Activated CD4-positive, CD25-positive, alpha-beta regulatory T cell treated with anti-CD3 and anti-CD28 coated beads, Interleukin-2, amount 50 U/mL, for 16 hours (primary cell): ENCODE measurements around the gene CEP72.

ENCODE experiments used
- DNase-seq: peaks from one replicate; pipeline ENCODE4 v3.0.0-alpha.2; 2020; ENCODE audit warnings: low read depth, low spot score

CEP72 gene

GRCh38 chr5:659496-660263, 47.5 kb downstream of the CEP72 start:
- DNase-seq = no peak

- no peak for DNase-seq
Observed at GRCh38 chr5:660491-661030, 48.4 kb downstream of the CEP72 start.

- no peak for DNase-seq
Observed at GRCh38 chr5:661891-662750, 50.0 kb downstream of the CEP72 start.

- DNase-seq = no peak
Observed at GRCh38 chr5:662751-663435, 50.8 kb downstream of the CEP72 start.

- no peak for DNase-seq
Observed at GRCh38 chr5:663436-664342, 51.5 kb downstream of the CEP72 start.

- no peak for DNase-seq
Observed at GRCh38 chr5:664343-664993, 52.3 kb downstream of the CEP72 start.

GRCh38 chr5:664994-665360, 52.8 kb downstream of the CEP72 start:
- no peak for DNase-seq

- no peak for DNase-seq
Observed at GRCh38 chr5:665541-665955, 53.4 kb downstream of the CEP72 start.

- DNase-seq = no peak
Observed at GRCh38 chr5:665956-666711, 54.0 kb downstream of the CEP72 start.

GRCh38 chr5:666816-667498, 54.8 kb downstream of the CEP72 start:
- no peak for DNase-seq

GRCh38 chr5:668283-668995, 56.3 kb downstream of the CEP72 start:
- no peak for DNase-seq

GRCh38 chr5:669111-669841, 57.1 kb downstream of the CEP72 start:
- DNase-seq = peak; percentile 19

GRCh38 chr5:669842-670395, 57.8 kb downstream of the CEP72 start:
- no peak for DNase-seq

GRCh38 chr5:670396-671270, 58.5 kb downstream of the CEP72 start:
- no peak for DNase-seq

- peak; percentile 39 for DNase-seq
Observed at GRCh38 chr5:671459-672328, 59.6 kb downstream of the CEP72 start.
